Duodenal mucosa (tissue), 2 donors: Measurements from ENCODE around the gene MYZAP.

ENCODE experiments used
- H3K27ac ChIP-seq: one replicate; pipeline ENCODE4 v1.7.0; 2013; ENCODE audit warnings: low read depth, low read length
- H3K27me3 ChIP-seq, 2 donors: one replicate each; pipeline ENCODE4 v1.7.0; 2013; ENCODE audit warnings: low read length in 2 of 2, control low read depth in 1 of 2; ENCODE audit not compliant: insufficient read depth in 2 of 2, control insufficient read depth in 1 of 2
- H3K36me3 ChIP-seq, 2 donors: one replicate each; pipeline ENCODE4 v1.7.0; 2013; ENCODE audit warnings: low read length in 2 of 2, control low read depth in 1 of 2; ENCODE audit not compliant: insufficient read depth in 2 of 2, control insufficient read depth in 1 of 2
- H3K4me1 ChIP-seq, 2 donors: one replicate each; pipeline ENCODE4 v1.7.0; 2013; ENCODE audit warnings: low read length in 2 of 2, control low read depth in 1 of 2; ENCODE audit not compliant: insufficient read depth in 2 of 2, control insufficient read depth in 1 of 2
- H3K4me3 ChIP-seq, 2 donors: one replicate each; pipeline ENCODE4 v1.7.0; 2013; ENCODE audit warnings: low read length in 2 of 2, low read depth in 1 of 2
- H3K9ac ChIP-seq, 2 donors: one replicate each; pipeline ENCODE4 v1.7.0; 2013; ENCODE audit warnings: low read length in 2 of 2, low read depth in 1 of 2
- H3K9me3 ChIP-seq, 2 donors: one replicate each; pipeline ENCODE4 v1.7.0; 2013; ENCODE audit warnings: low read length in 2 of 2, control low read depth in 1 of 2; ENCODE audit not compliant: control insufficient read depth in 1 of 2

The MYZAP gene

GRCh38 chr15:57635300-57635909 lies 43.7 kb downstream of the MYZAP start:
- no peaks in the 10 kb centered on the region for H3K9me3 ChIP-seq
- H3K4me1 ChIP-seq = no peaks in the 10 kb centered on the region
- H3K36me3 ChIP-seq = peaks cover 28 to 54% of the 10 kb centered on the region in 2 donors
- H3K9ac ChIP-seq = no peak overlapping the region
- no peak overlapping the region for H3K27ac ChIP-seq
- no peak overlapping the region for H3K4me3 ChIP-seq
- no peaks in the 10 kb centered on the region for H3K27me3 ChIP-seq

- Histone ChIP-seq H3K4me3 (no peak overlapping the region), H3K36me3 (peaks cover 15 to 41% of the 10 kb centered on the region in 2 donors), H3K9me3 (no peaks in the 10 kb centered on the region), H3K27ac (no peak overlapping the region), H3K27me3 (no peaks in the 10 kb centered on the region), H3K4me1 (no peaks in the 10 kb centered on the region), H3K9ac (no peak overlapping the region)
Measured at GRCh38 chr15:57637846-57638245, 46.1 kb downstream of the MYZAP start.

- no peak overlapping the region for H3K27ac ChIP-seq
- no peaks in the 10 kb centered on the region for H3K27me3 ChIP-seq
- no peak overlapping the region for H3K9ac ChIP-seq
- no peak overlapping the region for H3K4me3 ChIP-seq
- peaks cover 9 to 28% of the 10 kb centered on the region in 2 donors for H3K36me3 ChIP-seq
- H3K4me1 ChIP-seq = no peaks in the 10 kb centered on the region
- no peaks in the 10 kb centered on the region for H3K9me3 ChIP-seq
Measured at GRCh38 chr15:57639306-57639705, 47.6 kb downstream of the MYZAP start.

GRCh38 chr15:57640930-57641682 lies 49.4 kb downstream of the MYZAP start:
- H3K9ac ChIP-seq = no peak overlapping the region
- H3K27ac ChIP-seq = no peak overlapping the region
- peaks cover 9 to 33% of the 10 kb centered on the region in 2 donors for H3K36me3 ChIP-seq
- no peaks in the 10 kb centered on the region for H3K27me3 ChIP-seq
- H3K4me3 ChIP-seq = no peak overlapping the region
- H3K9me3 ChIP-seq = no peaks in the 10 kb centered on the region
- no peaks in the 10 kb centered on the region for H3K4me1 ChIP-seq

DNA sequence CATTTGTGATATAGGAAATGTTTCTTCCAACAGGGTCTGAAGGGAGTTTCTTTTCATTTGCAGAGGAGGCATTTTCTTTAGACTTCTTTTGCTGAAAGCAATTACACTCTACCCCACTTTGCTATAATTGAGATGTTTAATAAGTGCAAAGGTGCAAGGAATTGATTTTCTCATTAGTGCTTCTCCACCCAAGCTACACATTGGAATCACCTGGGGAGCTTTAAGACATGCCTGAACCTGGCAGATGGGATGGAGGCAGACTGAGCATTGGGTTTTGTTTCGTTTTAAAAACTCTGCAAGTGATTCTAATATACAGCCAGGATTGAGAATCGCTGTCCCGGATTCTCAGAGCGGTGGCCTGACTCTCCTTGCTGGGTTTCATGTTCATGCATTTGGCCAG lies 52.1 kb downstream of the MYZAP start:
- Histone ChIP-seq H3K27me3 (no peaks in the 10 kb centered on the region), H3K4me1 (peaks cover 0 to 10% of the 10 kb centered on the region in 2 donors), H3K36me3 (peaks cover 0 to 25% of the 10 kb centered on the region in 2 donors), H3K9ac (no peak overlapping the region), H3K9me3 (no peaks in the 10 kb centered on the region), H3K27ac (no peak overlapping the region), H3K4me3 (no peak overlapping the region)

DNA sequence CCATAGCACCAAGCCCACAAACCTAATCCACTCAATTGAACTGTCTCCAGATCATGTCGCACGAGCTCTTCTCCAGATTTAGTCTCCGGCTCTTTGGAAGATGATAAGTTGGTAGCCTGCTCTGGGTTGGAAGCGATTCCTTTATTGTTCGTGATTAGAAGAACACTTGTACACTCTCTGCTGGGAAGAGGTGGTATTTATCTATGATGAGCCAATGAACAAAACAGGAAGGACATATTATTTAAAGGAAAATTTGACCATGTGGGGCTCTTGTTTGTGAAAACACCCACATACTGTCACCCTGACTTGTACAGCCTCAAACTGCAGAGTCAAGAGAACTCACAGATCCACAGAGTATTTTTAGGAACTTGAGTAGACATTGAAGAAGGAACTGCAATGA lies 54.4 kb downstream of the MYZAP start:
- Histone ChIP-seq H3K4me3 (no peak overlapping the region), H3K27ac (no peak overlapping the region), H3K9ac (no peak overlapping the region), H3K9me3 (no peaks in the 10 kb centered on the region), H3K4me1 (peaks cover 0 to 10% of the 10 kb centered on the region in 2 donors), H3K36me3 (peaks cover 0 to 11% of the 10 kb centered on the region in 2 donors), H3K27me3 (no peaks in the 10 kb centered on the region)

DNA sequence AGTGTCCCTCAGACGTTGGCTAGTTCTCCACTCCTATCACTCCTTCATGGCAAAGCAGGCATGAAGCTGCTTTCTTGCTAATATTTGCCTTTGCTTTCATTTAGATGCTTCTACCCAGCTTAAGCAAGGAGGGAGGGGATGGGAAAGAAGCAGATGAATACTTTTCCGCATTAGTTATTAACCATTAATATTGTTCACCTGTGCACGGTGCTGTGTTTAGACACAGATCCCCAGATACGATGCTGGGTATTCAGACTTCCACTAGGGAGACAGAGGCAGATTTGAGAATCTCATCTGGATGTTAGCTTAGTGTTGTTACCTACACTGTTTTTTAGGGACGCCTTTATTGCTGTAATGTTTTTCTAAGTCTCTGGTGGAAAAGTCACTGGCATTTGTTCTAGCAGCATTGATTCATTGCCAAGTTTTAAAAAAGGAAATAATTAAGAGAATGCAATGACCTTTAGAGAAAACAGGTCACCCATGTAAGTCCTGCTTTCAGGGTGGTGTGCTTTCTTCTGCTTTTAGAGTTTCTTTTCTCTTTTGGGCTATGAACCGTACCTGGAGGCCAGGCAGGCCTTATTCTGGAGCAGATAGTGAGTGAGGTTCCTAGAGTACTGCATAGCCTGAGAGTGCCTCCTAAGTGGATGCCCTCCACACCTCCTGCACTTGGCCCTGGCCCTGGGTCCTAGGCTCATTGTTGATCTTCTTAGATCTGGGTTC lies 55.5 kb downstream of the MYZAP start:
- Histone ChIP-seq H3K36me3 (peaks cover 0 to 8% of the 10 kb centered on the region in 2 donors), H3K27ac (no peak overlapping the region), H3K9me3 (no peaks in the 10 kb centered on the region), H3K4me3 (no peak overlapping the region), H3K4me1 (peaks cover 0 to 10% of the 10 kb centered on the region in 2 donors), H3K9ac (no peak overlapping the region), H3K27me3 (no peaks in the 10 kb centered on the region)

DNA sequence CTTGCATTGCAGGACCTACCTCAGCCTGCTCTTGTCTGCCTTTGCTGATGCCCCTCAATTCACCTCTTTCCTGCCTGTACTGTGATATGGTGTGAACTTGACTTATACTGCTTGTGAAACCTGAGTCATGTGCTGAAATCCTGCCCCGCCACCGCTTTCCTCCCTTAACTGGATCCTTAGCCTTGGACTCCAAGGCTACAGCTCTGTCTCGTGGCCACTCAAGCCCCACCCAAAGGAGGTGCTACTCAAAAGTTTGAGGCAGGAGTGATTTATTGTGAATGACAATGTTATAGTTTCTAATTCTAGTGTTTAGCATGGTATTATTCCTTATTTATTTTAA lies 56.1 kb downstream of the MYZAP start:
- Histone ChIP-seq H3K4me1 (peaks cover 0 to 10% of the 10 kb centered on the region in 2 donors), H3K9ac (no peak overlapping the region), H3K36me3 (peaks cover 0 to 8% of the 10 kb centered on the region in 2 donors), H3K27me3 (no peaks in the 10 kb centered on the region), H3K27ac (no peak overlapping the region), H3K4me3 (no peak overlapping the region), H3K9me3 (no peaks in the 10 kb centered on the region)

- Histone ChIP-seq H3K4me1 (peaks cover 0 to 13% of the 10 kb centered on the region in 2 donors), H3K4me3 (no peak overlapping the region), H3K36me3 (peaks cover 0 to 8% of the 10 kb centered on the region in 2 donors), H3K27me3 (no peaks in the 10 kb centered on the region), H3K9ac (no peak overlapping the region), H3K9me3 (no peaks in the 10 kb centered on the region), H3K27ac (no peak overlapping the region)
Measured at GRCh38 chr15:57649138-57649537, 57.4 kb downstream of the MYZAP start.

- H3K4me3 ChIP-seq = no peak overlapping the region
- H3K27me3 ChIP-seq = no peaks in the 10 kb centered on the region
- H3K4me1 ChIP-seq = peaks cover 5 to 27% of the 10 kb centered on the region in 2 donors
- H3K9me3 ChIP-seq = no peaks in the 10 kb centered on the region
- H3K27ac ChIP-seq = no peak overlapping the region
- no peaks in the 10 kb centered on the region for H3K36me3 ChIP-seq
- no peak overlapping the region for H3K9ac ChIP-seq
Measured at GRCh38 chr15:57651445-57651844, 59.7 kb downstream of the MYZAP start.
